GM18498 (cell line): ENCODE measurements around the gene KCNG4.

Experiments used
- ATAC-seq: cut with Tn5 transposase; IDR thresholded peaks from one replicate; pipeline ENCODE4 v1.9.1; 2021; ENCODE audit warnings: mild to moderate bottlenecking, moderate library complexity; ENCODE audit not compliant: unreplicated experiment

The KCNG4 gene

GRCh38 chr16:84266451-84266850, 26.6 kb upstream of the KCNG4 start:
- ATAC-seq: no peak

GRCh38 chr16:84262939-84263338, 23.1 kb upstream of the KCNG4 start:
- ATAC-seq: no peak

- ATAC-seq: no peak
Measured at GRCh38 chr16:84262031-84262430, 22.2 kb upstream of the KCNG4 start.

- no peak for ATAC-seq
Measured at GRCh38 chr16:84260766-84261554, 21.1 kb upstream of the KCNG4 start.

GRCh38 chr16:84259691-84260090, 19.9 kb upstream of the KCNG4 start:
- no peak for ATAC-seq

- no peak for ATAC-seq
Measured at GRCh38 chr16:84258266-84258665, 18.5 kb upstream of the KCNG4 start.

GRCh38 chr16:84255050-84255810, 15.4 kb upstream of the KCNG4 start:
- ATAC-seq: no peak

GRCh38 chr16:84254062-84254461, 14.2 kb upstream of the KCNG4 start:
- ATAC-seq: no peak

GRCh38 chr16:84253173-84253572, 13.4 kb upstream of the KCNG4 start:
- ATAC-seq: no peak

- ATAC-seq: no peak
Measured at GRCh38 chr16:84252184-84252583, 12.4 kb upstream of the KCNG4 start.

GRCh38 chr16:84247844-84248243, 8.0 kb upstream of the KCNG4 start:
- no peak for ATAC-seq

- no peak for ATAC-seq
Measured at GRCh38 chr16:84247331-84247730, 7.5 kb upstream of the KCNG4 start.

- no peak for ATAC-seq
Measured at GRCh38 chr16:84246679-84247077, 6.9 kb upstream of the KCNG4 start.

GRCh38 chr16:84245956-84246678, 6.3 kb upstream of the KCNG4 start:
- no peak for ATAC-seq

GRCh38 chr16:84244728-84245127, 4.9 kb upstream of the KCNG4 start:
- no peak for ATAC-seq

- no peak for ATAC-seq
Measured at GRCh38 chr16:84243732-84244131, 3.9 kb upstream of the KCNG4 start.

GRCh38 chr16:84242839-84243238, 3.0 kb upstream of the KCNG4 start:
- no peak for ATAC-seq

- ATAC-seq: no peak
Measured at GRCh38 chr16:84241778-84242177, 2.0 kb upstream of the KCNG4 start.

- ATAC-seq: no peak
Measured at GRCh38 chr16:84240455-84240854, 643 bp upstream of the KCNG4 start.

- ATAC-seq: no peak
Measured at GRCh38 chr16:84239141-84239769, 557 bp downstream of the KCNG4 start.
